Liver (tissue), 9 donors: ENCODE results near the gene FOXN3. TPM values are rescaled to one million over a fixed set of nuclear protein-coding genes. Genes with fewer than 3 reads are reported as not detected.

Source experiments
- DNase-seq: peaks from one replicate; pipeline ENCODE4 v3.0.0-alpha.2; 2017; ENCODE audit warnings: low spot score
- H3K27ac ChIP-seq, 2 donors: one replicate each; pipeline ENCODE4 v1.7.0; 2013; ENCODE audit warnings: inconsistent platforms in 2 of 2, low read length in 2 of 2, control low read depth in 1 of 2, low read depth in 1 of 2, mild to moderate bottlenecking in 1 of 2
- H3K27me3 ChIP-seq, 4 donors: one replicate each; pipeline versions ENCODE4 v1.6.1 to v1.7.0; 2013; ENCODE audit warnings: low read length in 3 of 4, inconsistent platforms in 1 of 4, mild to moderate bottlenecking in 1 of 4, moderate library complexity in 1 of 4; ENCODE audit not compliant: control insufficient read depth in 4 of 4, insufficient read depth in 4 of 4
- H3K36me3 ChIP-seq, 4 donors: one replicate each; pipeline versions ENCODE4 v1.6.1 to v1.7.0; 2013; ENCODE audit warnings: low read length in 3 of 4, mild to moderate bottlenecking in 3 of 4, low read depth in 1 of 4, moderate library complexity in 1 of 4; ENCODE audit not compliant: control insufficient read depth in 4 of 4, insufficient read depth in 3 of 4
- H3K4me1 ChIP-seq, 4 donors: one replicate each; pipeline versions ENCODE4 v1.6.1 to v1.7.0; 2013; ENCODE audit warnings: low read length in 3 of 4, mild to moderate bottlenecking in 3 of 4, moderate library complexity in 1 of 4; ENCODE audit not compliant: control insufficient read depth in 4 of 4, insufficient read depth in 4 of 4
- H3K4me3 ChIP-seq, 3 donors: one replicate each; pipeline versions ENCODE4 v1.6.1 to v1.7.0; 2013; ENCODE audit warnings: low read length in 3 of 3, control low read depth in 1 of 3, low read depth in 1 of 3, mild to moderate bottlenecking in 1 of 3
- H3K9ac ChIP-seq, 2 donors: one replicate each; pipeline ENCODE4 v1.7.0; 2013; ENCODE audit warnings: low read length in 2 of 2, mild to moderate bottlenecking in 2 of 2, moderate library complexity in 2 of 2, control low read depth in 1 of 2, low read depth in 1 of 2
- H3K9me3 ChIP-seq, 4 donors: one replicate each; pipeline versions ENCODE4 v1.6.1 to v1.7.0; 2013; ENCODE audit warnings: low read length in 3 of 4; ENCODE audit not compliant: control insufficient read depth in 4 of 4
- EGR1 ChIP-seq, 2 donors: IDR thresholded peaks; 2 replicates each; pipeline ENCODE4 v1.6.1; 2016 to 2018; ENCODE audit warnings: antibody characterized with exemption in 2 of 2, low read depth in 2 of 2
- FOXA1 ChIP-seq: IDR thresholded peaks from 2 replicates; pipeline ENCODE4 v1.6.1; 2016; ENCODE audit warnings: antibody characterized with exemption
- FOXA2 ChIP-seq: IDR thresholded peaks from 2 replicates; pipeline ENCODE4 v1.6.1; 2016; ENCODE audit warnings: antibody characterized with exemption
- GABPA ChIP-seq, 2 donors: IDR thresholded peaks in 1 of 2; conservative IDR thresholded peaks in 1 of 2; 2 replicates each; pipeline ENCODE4 v1.6.1; 2016; ENCODE audit warnings: antibody characterized with exemption in 2 of 2, mild to moderate bottlenecking in 1 of 2, moderate library complexity in 1 of 2
- HNF4A ChIP-seq, 2 donors: conservative IDR thresholded peaks; 2 replicates each; pipeline ENCODE4 v1.6.1; 2016; ENCODE audit warnings: antibody characterized with exemption in 2 of 2, mild to moderate bottlenecking in 2 of 2
- HNF4G ChIP-seq: IDR thresholded peaks from 2 replicates; pipeline ENCODE4 v1.6.1; 2016; ENCODE audit warnings: antibody characterized with exemption
- JUND ChIP-seq, 2 donors: IDR thresholded peaks; 2 replicates each; pipeline ENCODE4 v1.6.1; 2016; ENCODE audit warnings: antibody characterized with exemption in 2 of 2
- NR2F2 ChIP-seq: IDR thresholded peaks from 2 replicates; pipeline ENCODE4 v1.6.1; 2016; ENCODE audit warnings: antibody characterized with exemption
- RAD21 ChIP-seq, 2 donors: IDR thresholded peaks; 2 replicates each; pipeline ENCODE4 v1.6.1; 2016; ENCODE audit warnings: antibody characterized with exemption in 2 of 2, mild to moderate bottlenecking in 2 of 2
- SP1 ChIP-seq: IDR thresholded peaks from 2 replicates; pipeline ENCODE4 v1.6.1; 2018; ENCODE audit warnings: antibody characterized with exemption, mild to moderate bottlenecking
- TAF1 ChIP-seq: conservative IDR thresholded peaks from 2 replicates; pipeline ENCODE4 v1.6.1; 2016; ENCODE audit warnings: antibody characterized with exemption, mild to moderate bottlenecking
- YY1 ChIP-seq: IDR thresholded peaks from 2 replicates; pipeline ENCODE4 v1.6.1; 2016; ENCODE audit warnings: antibody characterized with exemption, mild to moderate bottlenecking
- WGBS: extraction: QIAGEN DNeasy Blood & Tissue Kit; methylation state at CpG from one replicate; pipeline ENCODE4 v1.1.7; 2013; 5-methylcytosine and 5-hydroxymethylcytosine counted together
- polyA plus RNA-seq, 2 donors: library from polyadenylated mRNA; stranded (reverse) in 1 of 2; unstranded in 1 of 2; fragments of 200-250 nt in 1 of 2; fragments of >200 nt in 1 of 2; fragmentation: Nextera tagmentation in 1 of 2; extraction: Ambion mirVana in 1 of 2; gene quantifications; one replicate each; pipeline versions ENCODE4 v1.2.1 to v1.2.3, GENCODE V29; 2013 to 2015
- total RNA-seq, 2 donors: library from RNA; depleted of rRNA; stranded (reverse); fragments of >200 nt; gene quantifications; one replicate each; pipeline ENCODE4 v1.2.3, GENCODE V29; 2014
- TF ChIP-seq, protein P1 (sequence below): IDR thresholded peaks from 2 replicates; pipeline ENCODE4 v1.6.1; 2016; ENCODE audit warnings: antibody characterized with exemption
- TF ChIP-seq, protein P2 (sequence below): IDR thresholded peaks from 2 replicates; pipeline ENCODE4 v1.6.1; 2016; ENCODE audit warnings: antibody characterized with exemption
- TF ChIP-seq, protein P3 (sequence below): IDR thresholded peaks from 2 replicates; pipeline ENCODE4 v1.6.1; 2016; ENCODE audit warnings: antibody characterized with exemption, mild to moderate bottlenecking
- TF ChIP-seq, protein P4 (sequence below): IDR thresholded peaks from 2 replicates; pipeline ENCODE4 v1.6.1; 2016; ENCODE audit warnings: antibody characterized with exemption
- TF ChIP-seq, protein P5 (sequence below): fragments of 150-350 bp; IDR thresholded peaks from 2 replicates; pipeline ENCODE4 v1.5.1; 2017; ENCODE audit warnings: improper control_type of control experiment, low read depth, low read length; ENCODE audit not compliant: missing input control
- donor health status: healthy.
- donor health status: healthy.
- donor health status: healthy.
- donor health status: healthy.
- donor health status: healthy.

FOXN3 gene
- total and polyA plus RNA-seq, 4 donors, result 17.8 to 44.8 (median 35.3) TPM

DNA sequence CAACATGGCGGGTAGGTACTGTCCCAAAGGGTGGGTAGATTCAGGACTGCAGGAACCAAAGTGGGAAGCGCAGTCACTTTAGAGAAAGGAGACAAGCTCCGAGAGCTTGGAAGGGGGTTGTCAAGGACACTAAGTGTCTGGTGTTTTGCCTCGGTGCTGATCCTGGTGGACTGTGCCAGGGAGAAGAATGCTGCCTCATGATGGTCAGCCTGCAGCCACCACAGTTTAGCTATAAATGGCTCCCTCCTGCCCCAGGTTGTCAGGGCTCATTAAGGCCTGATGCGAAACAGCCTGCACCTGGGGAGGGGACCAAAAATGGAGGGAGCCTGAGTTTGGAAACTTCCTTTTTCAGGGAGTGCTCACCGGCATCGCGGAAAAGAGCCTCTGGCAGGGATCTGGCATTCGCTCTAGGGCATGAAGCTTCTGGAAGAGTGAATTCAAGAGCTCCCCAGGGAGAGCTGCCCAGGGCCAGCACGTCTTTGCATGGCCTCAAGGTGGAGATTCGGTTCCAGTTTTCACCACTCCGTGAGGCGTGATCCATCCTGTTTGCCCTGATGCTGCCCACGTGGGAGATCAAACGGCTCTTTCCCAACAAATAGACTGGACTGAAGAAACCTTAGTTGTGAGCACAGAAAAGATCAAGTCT, 164.0 kb downstream of the FOXN3 start:
- Histone ChIP-seq H3K4me1 (peaks cover 0 to under 1% (median 0%) of the 10 kb centered on the region in 4 donors), H3K9ac (no peak overlapping the region), H3K36me3 (peaks cover 0 to 4% (median 0%) of the 10 kb centered on the region in 4 donors), H3K27me3 (no peaks in the 10 kb centered on the region), H3K4me3 (no peak overlapping the region), H3K27ac (no peak overlapping the region), H3K9me3 (no peaks in the 10 kb centered on the region)
- no peak for DNase-seq
- 70% methylated on average over 15 of the region's 15 CpGs for WGBS
- TF ChIP-seq, protein P1, sequence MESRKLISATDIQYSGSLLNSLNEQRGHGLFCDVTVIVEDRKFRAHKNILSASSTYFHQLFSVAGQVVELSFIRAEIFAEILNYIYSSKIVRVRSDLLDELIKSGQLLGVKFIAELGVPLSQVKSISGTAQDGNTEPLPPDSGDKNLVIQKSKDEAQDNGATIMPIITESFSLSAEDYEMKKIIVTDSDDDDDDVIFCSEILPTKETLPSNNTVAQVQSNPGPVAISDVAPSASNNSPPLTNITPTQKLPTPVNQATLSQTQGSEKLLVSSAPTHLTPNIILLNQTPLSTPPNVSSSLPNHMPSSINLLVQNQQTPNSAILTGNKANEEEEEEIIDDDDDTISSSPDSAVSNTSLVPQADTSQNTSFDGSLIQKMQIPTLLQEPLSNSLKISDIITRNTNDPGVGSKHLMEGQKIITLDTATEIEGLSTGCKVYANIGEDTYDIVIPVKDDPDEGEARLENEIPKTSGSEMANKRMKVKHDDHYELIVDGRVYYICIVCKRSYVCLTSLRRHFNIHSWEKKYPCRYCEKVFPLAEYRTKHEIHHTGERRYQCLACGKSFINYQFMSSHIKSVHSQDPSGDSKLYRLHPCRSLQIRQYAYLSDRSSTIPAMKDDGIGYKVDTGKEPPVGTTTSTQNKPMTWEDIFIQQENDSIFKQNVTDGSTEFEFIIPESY, result no peak
- TF ChIP-seq FOXA1 (no peak), HNF4A (conservative IDR thresholded peaks at IDR 0.05) (no peak), RAD21 (IDR thresholded peaks at IDR 0.05) (peak; percentile 64 to 72), EGR1 (IDR thresholded peaks at IDR 0.05; ENCODE audit: low read depth in 2 of 2) (no peak), HNF4G (no peak), FOXA2 (no peak), NR2F2 (no peak), TAF1 (no peak), YY1 (no peak), JUND (IDR thresholded peaks at IDR 0.05) (no peak), SP1 (no peak), GABPA (IDR thresholded peaks at IDR 0.05 in 1 of 2, conservative IDR thresholded peaks at IDR 0.05 in 1 of 2) (no peak)
- TF ChIP-seq, protein P2, sequence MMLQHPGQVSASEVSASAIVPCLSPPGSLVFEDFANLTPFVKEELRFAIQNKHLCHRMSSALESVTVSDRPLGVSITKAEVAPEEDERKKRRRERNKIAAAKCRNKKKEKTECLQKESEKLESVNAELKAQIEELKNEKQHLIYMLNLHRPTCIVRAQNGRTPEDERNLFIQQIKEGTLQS, result no peak
- TF ChIP-seq, protein P3, sequence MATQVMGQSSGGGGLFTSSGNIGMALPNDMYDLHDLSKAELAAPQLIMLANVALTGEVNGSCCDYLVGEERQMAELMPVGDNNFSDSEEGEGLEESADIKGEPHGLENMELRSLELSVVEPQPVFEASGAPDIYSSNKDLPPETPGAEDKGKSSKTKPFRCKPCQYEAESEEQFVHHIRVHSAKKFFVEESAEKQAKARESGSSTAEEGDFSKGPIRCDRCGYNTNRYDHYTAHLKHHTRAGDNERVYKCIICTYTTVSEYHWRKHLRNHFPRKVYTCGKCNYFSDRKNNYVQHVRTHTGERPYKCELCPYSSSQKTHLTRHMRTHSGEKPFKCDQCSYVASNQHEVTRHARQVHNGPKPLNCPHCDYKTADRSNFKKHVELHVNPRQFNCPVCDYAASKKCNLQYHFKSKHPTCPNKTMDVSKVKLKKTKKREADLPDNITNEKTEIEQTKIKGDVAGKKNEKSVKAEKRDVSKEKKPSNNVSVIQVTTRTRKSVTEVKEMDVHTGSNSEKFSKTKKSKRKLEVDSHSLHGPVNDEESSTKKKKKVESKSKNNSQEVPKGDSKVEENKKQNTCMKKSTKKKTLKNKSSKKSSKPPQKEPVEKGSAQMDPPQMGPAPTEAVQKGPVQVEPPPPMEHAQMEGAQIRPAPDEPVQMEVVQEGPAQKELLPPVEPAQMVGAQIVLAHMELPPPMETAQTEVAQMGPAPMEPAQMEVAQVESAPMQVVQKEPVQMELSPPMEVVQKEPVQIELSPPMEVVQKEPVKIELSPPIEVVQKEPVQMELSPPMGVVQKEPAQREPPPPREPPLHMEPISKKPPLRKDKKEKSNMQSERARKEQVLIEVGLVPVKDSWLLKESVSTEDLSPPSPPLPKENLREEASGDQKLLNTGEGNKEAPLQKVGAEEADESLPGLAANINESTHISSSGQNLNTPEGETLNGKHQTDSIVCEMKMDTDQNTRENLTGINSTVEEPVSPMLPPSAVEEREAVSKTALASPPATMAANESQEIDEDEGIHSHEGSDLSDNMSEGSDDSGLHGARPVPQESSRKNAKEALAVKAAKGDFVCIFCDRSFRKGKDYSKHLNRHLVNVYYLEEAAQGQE, result no peak
- TF ChIP-seq, protein P4, sequence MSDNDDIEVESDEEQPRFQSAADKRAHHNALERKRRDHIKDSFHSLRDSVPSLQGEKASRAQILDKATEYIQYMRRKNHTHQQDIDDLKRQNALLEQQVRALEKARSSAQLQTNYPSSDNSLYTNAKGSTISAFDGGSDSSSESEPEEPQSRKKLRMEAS, result no peak
- TF ChIP-seq, protein P5, sequence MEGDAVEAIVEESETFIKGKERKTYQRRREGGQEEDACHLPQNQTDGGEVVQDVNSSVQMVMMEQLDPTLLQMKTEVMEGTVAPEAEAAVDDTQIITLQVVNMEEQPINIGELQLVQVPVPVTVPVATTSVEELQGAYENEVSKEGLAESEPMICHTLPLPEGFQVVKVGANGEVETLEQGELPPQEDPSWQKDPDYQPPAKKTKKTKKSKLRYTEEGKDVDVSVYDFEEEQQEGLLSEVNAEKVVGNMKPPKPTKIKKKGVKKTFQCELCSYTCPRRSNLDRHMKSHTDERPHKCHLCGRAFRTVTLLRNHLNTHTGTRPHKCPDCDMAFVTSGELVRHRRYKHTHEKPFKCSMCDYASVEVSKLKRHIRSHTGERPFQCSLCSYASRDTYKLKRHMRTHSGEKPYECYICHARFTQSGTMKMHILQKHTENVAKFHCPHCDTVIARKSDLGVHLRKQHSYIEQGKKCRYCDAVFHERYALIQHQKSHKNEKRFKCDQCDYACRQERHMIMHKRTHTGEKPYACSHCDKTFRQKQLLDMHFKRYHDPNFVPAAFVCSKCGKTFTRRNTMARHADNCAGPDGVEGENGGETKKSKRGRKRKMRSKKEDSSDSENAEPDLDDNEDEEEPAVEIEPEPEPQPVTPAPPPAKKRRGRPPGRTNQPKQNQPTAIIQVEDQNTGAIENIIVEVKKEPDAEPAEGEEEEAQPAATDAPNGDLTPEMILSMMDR, result peak; percentile 24
